PC-3 (cell line): ENCODE measurements around the gene NAV1. TPM values are rescaled to one million over a fixed set of nuclear protein-coding genes. Genes with fewer than 3 reads are reported as not detected.

ENCODE experiments used
- ATAC-seq: fragments of 200-7000 bp; cut with Tn5 transposase; 2 replicates; pipeline ENCODE4 v1.9.1; 2020; ENCODE audit warnings: mild to moderate bottlenecking, moderate library complexity
- BruUV-seq: library from RNA; stranded (reverse); fragments of 400-500 nt; replicated peaks from 2 replicates; lab custom pipeline; 2021; lab: Mats Ljungman, UMichigan
- CTCF ChIA-PET: fragments of 300-600 bp; sonication (Branson Sonifier 250); formaldehyde crosslinking; loops from one replicate; lab custom pipeline; 2022; ENCODE audit warnings: antibody characterized with exemption; lab: Charles Lee
- POLR2A ChIA-PET: fragments of 300-600 bp; sonication (Branson Sonifier 250); formaldehyde crosslinking; loops from one replicate; lab custom pipeline; 2022; ENCODE audit warnings: antibody characterized with exemption; ENCODE audit not compliant: unreplicated experiment; lab: Charles Lee
- DNase-seq: peaks from one replicate; pipeline ENCODE4 v3.0.0-alpha.2; 2015
- H2AFZ ChIP-seq: fragments of 300-600 bp; sonication (generic); 2 replicates; pipeline ENCODE4 v1.6.0; 2016; ENCODE audit warnings: antibody characterized with exemption, low read length
- H3F3A ChIP-seq: fragments of 300-600 bp; sonication (generic); one replicate; pipeline ENCODE4 v1.6.0; 2017; ENCODE audit warnings: antibody characterized with exemption, low read length, control low read depth, mild to moderate bottlenecking; ENCODE audit not compliant: unreplicated experiment
- H3K27ac ChIP-seq: fragments of 300-600 bp; sonication (generic); 2 replicates; pipeline ENCODE4 v1.5.1; 2016; ENCODE audit warnings: mild to moderate bottlenecking, low read length
- H3K27me3 ChIP-seq: fragments of 300-600 bp; sonication (generic); 2 replicates; pipeline ENCODE4 v1.6.1; 2016; ENCODE audit warnings: low read length, mixed read lengths
- H3K36me3 ChIP-seq: fragments of 300-600 bp; sonication (generic); 2 replicates; pipeline ENCODE4 v1.6.1; 2016; ENCODE audit warnings: low read depth, mixed run types, low read length, mixed read lengths
- H3K4me1 ChIP-seq: fragments of 300-600 bp; sonication (generic); 2 replicates; pipeline ENCODE4 v1.5.1; 2016; ENCODE audit warnings: low read length; ENCODE audit not compliant: insufficient read depth
- H3K4me2 ChIP-seq: fragments of 300-600 bp; sonication (generic); 2 replicates; pipeline ENCODE4 v1.6.0; 2016; ENCODE audit warnings: low read length
- H3K4me3 ChIP-seq: fragments of 300-600 bp; sonication (generic); 2 replicates; pipeline ENCODE4 v1.5.1; 2016; ENCODE audit warnings: mild to moderate bottlenecking, low read length, mixed read lengths
- H3K79me2 ChIP-seq: fragments of 300-600 bp; sonication (generic); 2 replicates; pipeline ENCODE4 v1.6.1; 2017; ENCODE audit warnings: low read length, mixed read lengths
- H3K9ac ChIP-seq: fragments of 300-600 bp; sonication (generic); 2 replicates; pipeline ENCODE4 v1.6.0; 2016; ENCODE audit warnings: mild to moderate bottlenecking, low read length
- H3K9me2 ChIP-seq: fragments of 300-600 bp; sonication (generic); replicated peaks from 2 replicates; pipeline ENCODE4 v1.6.1; 2016; ENCODE audit warnings: mixed run types, low read length, mixed read lengths
- H3K9me3 ChIP-seq: fragments of 300-600 bp; sonication (generic); 2 replicates; pipeline ENCODE4 v1.6.1; 2016; ENCODE audit warnings: low read length, mixed read lengths
- H4K20me1 ChIP-seq: fragments of 300-600 bp; sonication (generic); 2 replicates; pipeline ENCODE4 v1.6.1; 2016; ENCODE audit warnings: low read length, mixed read lengths
- CTCF ChIP-seq: fragments of 300-600 bp; sonication (generic); conservative IDR thresholded peaks from 2 replicates; pipeline ENCODE4 v1.5.1; 2017; ENCODE audit warnings: antibody characterized with exemption, low read depth, mild to moderate bottlenecking, low read length
- EZH2 ChIP-seq: fragments of 300-600 bp; sonication (generic); IDR thresholded peaks from one replicate; pipeline ENCODE4 v1.6.1; 2017; ENCODE audit warnings: antibody characterized with exemption, mild to moderate bottlenecking, low read length; ENCODE audit not compliant: unreplicated experiment
- EZH2phosphoT487 ChIP-seq: fragments of 300-600 bp; sonication (generic); IDR thresholded peaks from 2 replicates; pipeline ENCODE4 v1.6.1; 2018; ENCODE audit warnings: mild to moderate bottlenecking, antibody characterized with exemption, low read length, borderline replicate concordance
- intact Hi-C: fragments of 100-400 bp; cut with micrococcal nuclease; formaldehyde crosslinking; loops from 2 replicates; pipeline ENCODE4 v1.9.0; 2023
- total RNA-seq: library from RNA; depleted of rRNA; stranded (reverse); fragments of >200 nt; gene quantifications from 2 replicates; pipeline ENCODE4 v1.2.3, GENCODE V29; 2014

Gene NAV1
- total RNA-seq, 1 experiment from 2014 or later: 2.6 TPM

GRCh38 chr1:201514466-201514865 lies 24.5 kb upstream of the NAV1 start:
- Histone ChIP-seq H3K36me3 (no peaks in the 10 kb centered on the region; the same call in 1 of the 2 replicates), H3K4me3 (no peak overlapping the region), H3K4me2 (no peak overlapping the region), H4K20me1 (no peaks in the 10 kb centered on the region), H3F3A (no peaks in the 10 kb centered on the region), H2AFZ (no peak overlapping the region), H3K79me2 (no peaks in the 10 kb centered on the region), H3K9me2 (no peaks in the 10 kb centered on the region), H3K27ac (no peak overlapping the region), H3K9me3 (no peaks in the 10 kb centered on the region), H3K4me1 (peaks cover 59% of the 10 kb centered on the region), H3K27me3 (no peaks in the 10 kb centered on the region), H3K9ac (no peak overlapping the region)
- ATAC-seq (no peak), DNase-seq (no peak)
- BruUV-seq: no TSS peak
- intact Hi-C loops: no loop called here
- ChIA-PET POLR2A (interaction anchor here (0.5 kb wide), 1 partner anchor 9 kb away, joined by 3 read pairs; no protein-coding TSS in a partner anchor), CTCF (no interaction called here)
- TF ChIP-seq EZH2phosphoT487 (no peak), CTCF (no peak), EZH2 (no peak)

- Histone ChIP-seq H3K9ac (no peak overlapping the region), H3K27ac (no peak overlapping the region), H4K20me1 (no peaks in the 10 kb centered on the region), H3K4me1 (peaks cover 57% of the 10 kb centered on the region), H3K9me3 (no peaks in the 10 kb centered on the region), H3F3A (no peaks in the 10 kb centered on the region), H3K79me2 (no peaks in the 10 kb centered on the region), H3K9me2 (no peaks in the 10 kb centered on the region), H3K27me3 (no peaks in the 10 kb centered on the region), H3K4me2 (no peak overlapping the region), H3K4me3 (no peak overlapping the region), H2AFZ (no peak overlapping the region), H3K36me3 (no peaks in the 10 kb centered on the region; the same call in 1 of the 2 replicates)
- ATAC-seq: no peak
- no peak for DNase-seq
- TF ChIP-seq EZH2phosphoT487 (no peak), CTCF (no peak), EZH2 (no peak)
- CTCF ChIA-PET: interaction anchor here (1.0 kb wide), 1 partner anchor 33 kb away, joined by 4 read pairs; no protein-coding TSS in a partner anchor
- no TSS peak for BruUV-seq
- intact Hi-C loops: no loop called here
- POLR2A ChIA-PET: no interaction called here
Measured at GRCh38 chr1:201515062-201515750, 23.7 kb upstream of the NAV1 start.

DNA sequence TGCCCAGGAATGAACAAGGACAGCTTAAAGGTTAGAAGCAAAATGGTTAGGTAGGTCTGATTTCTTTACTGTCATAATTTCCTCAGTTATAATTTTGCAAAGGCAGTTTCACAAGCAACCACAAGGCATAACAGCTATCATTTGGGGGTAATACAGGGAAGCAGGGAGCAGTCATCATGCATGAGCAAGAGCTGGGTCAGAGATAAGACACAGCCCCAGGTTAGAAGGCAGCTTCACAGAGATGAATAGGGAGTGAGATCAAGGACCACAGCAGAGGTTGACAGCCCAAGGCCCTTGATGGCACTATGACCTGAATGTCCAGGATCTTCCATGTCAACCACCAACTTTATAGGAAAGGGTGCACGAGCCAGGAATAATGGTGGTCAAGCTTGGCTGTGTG lies 23.0 kb upstream of the NAV1 start:
- intact Hi-C loops: no loop called here

More for the DNA sequence above, 23.0 kb upstream of the NAV1 start:
- ATAC-seq (no peak), DNase-seq (no peak)
- no peaks in the 10 kb centered on the region for H3K79me2 ChIP-seq
- H3K4me3 ChIP-seq: no peak overlapping the region
- peaks cover 52% of the 10 kb centered on the region for H3K4me1 ChIP-seq
- ChIA-PET POLR2A (no interaction called here), CTCF (interaction anchor here (1.0 kb wide), 1 partner anchor 34 kb away, joined by 4 read pairs; no protein-coding TSS in a partner anchor)
- H3F3A ChIP-seq: no peaks in the 10 kb centered on the region
- H3K9me2 ChIP-seq: no peaks in the 10 kb centered on the region
- H3K36me3 ChIP-seq: no peaks in the 10 kb centered on the region; the same call in 1 of the 2 replicates
- TF ChIP-seq CTCF (no peak), EZH2phosphoT487 (no peak), EZH2 (no peak)
- H3K4me2 ChIP-seq: no peak overlapping the region
- no peak overlapping the region for H3K27ac ChIP-seq
- H3K9ac ChIP-seq: no peak overlapping the region
- no peaks in the 10 kb centered on the region for H4K20me1 ChIP-seq
- BruUV-seq: no TSS peak
- H3K9me3 ChIP-seq: no peaks in the 10 kb centered on the region
- no peak overlapping the region for H2AFZ ChIP-seq
- no peaks in the 10 kb centered on the region for H3K27me3 ChIP-seq
